ENCODE data around the gene MDM1.

MDM1 gene

GRCh38 chr12:68264158-68264855 lies 67.9 kb downstream of the MDM1 start:
- H3K9me3 ChIP-seq (ENCODE audit: control insufficient read depth, insufficient read depth, low read length) = no peaks in the 10 kb centered on the region
- no peaks in the 10 kb centered on the region for H3K36me3 ChIP-seq (ENCODE audit: insufficient read depth, low read length)
- H3K4me1 ChIP-seq (ENCODE audit: insufficient read depth, low read length) = no peaks in the 10 kb centered on the region
- H3K9ac ChIP-seq (ENCODE audit: low read depth, low read length) = no peak overlapping the region

DNA sequence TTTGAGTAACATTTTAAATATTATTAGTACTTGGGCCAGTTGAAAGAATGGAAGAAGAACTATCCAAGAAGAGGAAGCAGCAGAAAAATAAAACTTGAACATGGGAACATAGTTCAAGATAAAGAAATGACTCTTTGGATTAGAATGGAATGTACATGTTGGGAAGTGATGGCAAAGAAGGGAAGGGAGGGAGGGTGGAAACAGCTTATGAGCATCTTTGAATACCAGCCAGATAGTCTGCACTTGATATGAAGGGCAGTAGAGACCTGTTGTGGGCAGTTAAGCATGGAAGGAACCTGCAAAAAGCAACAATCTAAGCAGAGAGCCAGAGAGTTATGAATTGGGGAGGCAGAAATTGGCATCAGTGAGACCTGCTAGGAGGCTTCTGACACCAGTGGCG lies 68.8 kb downstream of the MDM1 start:
- Histone ChIP-seq H3K36me3 (ENCODE audit: insufficient read depth, low read length) (no peaks in the 10 kb centered on the region), H3K9ac (ENCODE audit: low read depth, low read length) (no peak overlapping the region), H3K9me3 (ENCODE audit: control insufficient read depth, insufficient read depth, low read length) (no peaks in the 10 kb centered on the region), H3K4me1 (ENCODE audit: insufficient read depth, low read length) (no peaks in the 10 kb centered on the region)

- H3K4me1 ChIP-seq (ENCODE audit: insufficient read depth, low read length) = no peaks in the 10 kb centered on the region
These were observed 70.3 kb downstream of the MDM1 start for GRCh38 chr12:68261896-68262295.

GRCh38 chr12:68260153-68260552 lies 72.0 kb downstream of the MDM1 start:
- H3K9ac ChIP-seq (ENCODE audit: low read depth, low read length) = no peak overlapping the region
- H3K36me3 ChIP-seq (ENCODE audit: insufficient read depth, low read length) = no peaks in the 10 kb centered on the region
- no peaks in the 10 kb centered on the region for H3K4me1 ChIP-seq (ENCODE audit: insufficient read depth, low read length)
- H3K9me3 ChIP-seq (ENCODE audit: control insufficient read depth, insufficient read depth, low read length) = no peaks in the 10 kb centered on the region

More at GRCh38 chr12:68261896-68262295, 70.3 kb downstream of the MDM1 start:
- no peak overlapping the region for H3K9ac ChIP-seq (ENCODE audit: low read depth, low read length)
- H3K9me3 ChIP-seq (ENCODE audit: control insufficient read depth, insufficient read depth, low read length) = no peaks in the 10 kb centered on the region
- H3K36me3 ChIP-seq (ENCODE audit: insufficient read depth, low read length) = no peaks in the 10 kb centered on the region

DNA sequence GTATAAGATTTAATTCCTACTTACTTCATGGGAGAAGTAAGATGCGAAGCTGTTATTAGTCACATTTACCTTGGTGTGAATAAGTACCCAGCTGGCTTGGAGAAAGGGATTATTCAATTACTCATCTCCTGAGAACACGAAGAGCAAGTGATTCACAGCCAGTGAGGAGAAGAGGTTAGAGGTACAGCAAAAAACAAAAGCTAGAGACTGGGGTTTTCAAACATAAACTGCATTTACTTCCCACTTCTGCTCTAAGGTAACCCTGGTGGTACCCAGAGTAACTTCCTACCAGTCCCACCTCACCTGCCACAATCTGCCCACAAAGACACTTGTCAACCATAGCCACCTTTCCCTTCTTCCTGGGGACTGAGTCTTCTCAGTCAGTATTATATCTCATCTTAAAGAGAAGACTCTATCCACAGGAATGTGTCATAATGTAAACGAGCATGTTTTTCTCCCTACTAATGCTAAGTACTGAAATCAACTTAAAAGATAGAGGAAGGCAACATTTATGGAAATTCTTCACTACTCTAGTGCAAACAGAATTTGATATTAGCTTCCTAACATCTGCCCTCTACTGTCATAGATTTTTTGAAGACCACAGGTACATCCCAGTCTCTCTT lies 72.7 kb downstream of the MDM1 start:
- Histone ChIP-seq H3K9ac (ENCODE audit: low read depth, low read length) (no peak overlapping the region), H3K36me3 (ENCODE audit: insufficient read depth, low read length) (no peaks in the 10 kb centered on the region), H3K9me3 (ENCODE audit: control insufficient read depth, insufficient read depth, low read length) (no peaks in the 10 kb centered on the region), H3K4me1 (ENCODE audit: insufficient read depth, low read length) (no peaks in the 10 kb centered on the region)

DNA sequence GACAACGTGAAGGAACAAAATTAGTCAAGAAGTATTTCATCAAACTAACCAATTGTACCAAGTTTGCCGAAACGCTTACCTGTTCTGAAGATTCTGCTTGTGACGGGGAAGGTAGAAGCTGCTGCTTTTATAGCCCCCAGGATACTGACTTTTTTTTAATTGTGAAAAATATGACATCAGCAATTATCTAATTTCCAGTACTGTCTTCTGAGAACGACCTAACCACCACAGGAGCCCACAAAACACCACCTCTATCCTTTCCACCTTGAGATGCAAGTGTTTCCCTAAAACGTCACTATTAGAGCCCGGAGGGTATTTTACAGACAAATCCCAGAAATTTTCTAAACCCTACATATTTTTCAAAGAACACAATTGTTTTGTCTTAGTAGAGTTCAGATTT lies 78.7 kb downstream of the MDM1 start, which contains the start of gene IL22:
TSS of gene IL22 (minus strand) at position 101 of the 400 bp plus-strand sequence. CDS start 156 bp downstream, outside the sequence.
- no peak within 1 kb of the TSS for H3K9ac ChIP-seq (ENCODE audit: low read depth, low read length)
- H3K36me3 ChIP-seq (ENCODE audit: insufficient read depth, low read length) = no peaks in the 10 kb centered on the region
- no peaks in the 10 kb centered on the region for H3K4me1 ChIP-seq (ENCODE audit: insufficient read depth, low read length)
- H3K9me3 ChIP-seq (ENCODE audit: control insufficient read depth, insufficient read depth, low read length) = no peaks in the 10 kb centered on the region

- H3K36me3 ChIP-seq (ENCODE audit: insufficient read depth, low read length) = no peaks in the 10 kb centered on the region
- H3K4me1 ChIP-seq (ENCODE audit: insufficient read depth, low read length) = no peaks in the 10 kb centered on the region
- H3K9me3 ChIP-seq (ENCODE audit: control insufficient read depth, insufficient read depth, low read length) = peaks cover 6% of the 10 kb centered on the region; the same call in 1 of the 2 replicates
- H3K9ac ChIP-seq (ENCODE audit: low read depth, low read length) = no peak overlapping the region
These were observed 80.1 kb downstream of the MDM1 start for GRCh38 chr12:68252077-68252476.

- no peaks in the 10 kb centered on the region for H3K4me1 ChIP-seq (ENCODE audit: insufficient read depth, low read length)
- H3K9ac ChIP-seq (ENCODE audit: low read depth, low read length) = no peak overlapping the region
These were observed 81.7 kb downstream of the MDM1 start for GRCh38 chr12:68250454-68250853.

DNA sequence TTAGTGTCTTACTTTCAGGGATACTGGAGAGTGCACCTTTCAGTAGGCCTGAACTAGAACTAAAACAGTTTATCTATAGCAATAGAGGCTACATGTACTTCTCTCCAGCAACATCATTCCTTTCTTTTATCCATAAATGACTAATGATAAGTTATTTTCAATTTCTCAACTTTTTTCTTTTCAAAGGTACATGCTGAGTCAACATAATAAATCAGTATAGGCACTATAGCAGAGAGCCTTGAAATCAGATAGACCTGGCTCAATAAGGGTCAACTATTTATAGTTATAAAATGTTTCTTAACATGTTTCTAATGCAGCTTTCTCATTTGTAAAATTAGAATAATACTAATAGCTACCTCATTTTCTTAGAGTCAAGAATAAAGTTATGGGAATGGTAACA lies 84.4 kb downstream of the MDM1 start:
- H3K4me1 ChIP-seq (ENCODE audit: insufficient read depth, low read length) = no peaks in the 10 kb centered on the region
- no peaks in the 10 kb centered on the region for H3K36me3 ChIP-seq (ENCODE audit: insufficient read depth, low read length)
- peaks cover 10% of the 10 kb centered on the region; the same call in 1 of the 2 replicates for H3K9me3 ChIP-seq (ENCODE audit: control insufficient read depth, insufficient read depth, low read length)

More at GRCh38 chr12:68250454-68250853, 81.7 kb downstream of the MDM1 start:
- H3K36me3 ChIP-seq (ENCODE audit: insufficient read depth, low read length) = no peaks in the 10 kb centered on the region
- peaks cover 10% of the 10 kb centered on the region; the same call in 1 of the 2 replicates for H3K9me3 ChIP-seq (ENCODE audit: control insufficient read depth, insufficient read depth, low read length)

DNA sequence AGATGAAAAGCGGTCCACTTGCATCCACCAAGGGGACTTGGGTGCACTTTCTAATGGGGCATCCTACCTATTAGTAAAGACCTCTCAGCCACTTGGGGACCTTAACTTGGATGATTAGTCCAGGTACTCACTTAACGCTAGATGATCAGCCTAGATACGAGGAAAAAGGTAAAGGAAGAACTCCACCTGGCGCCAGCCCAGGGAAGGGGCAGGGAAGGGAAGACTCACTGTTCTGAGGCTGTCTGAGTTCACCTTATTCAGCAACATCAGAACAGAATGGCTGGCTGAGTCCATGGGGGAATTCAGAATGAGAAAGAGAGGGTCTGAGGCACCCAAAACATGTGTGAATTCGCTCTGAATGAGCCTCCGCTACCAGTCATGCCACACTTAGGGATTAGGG lies 85.8 kb downstream of the MDM1 start:
- Histone ChIP-seq H3K4me1 (ENCODE audit: insufficient read depth, low read length) (no peaks in the 10 kb centered on the region), H3K9me3 (ENCODE audit: control insufficient read depth, insufficient read depth, low read length) (peaks cover 10% of the 10 kb centered on the region; the same call in 1 of the 2 replicates), H3K9ac (ENCODE audit: low read depth, low read length) (no peak overlapping the region), H3K36me3 (ENCODE audit: insufficient read depth, low read length) (no peaks in the 10 kb centered on the region)

More for the DNA sequence above, 84.4 kb downstream of the MDM1 start:
- H3K9ac ChIP-seq (ENCODE audit: low read depth, low read length) = no peak overlapping the region

DNA sequence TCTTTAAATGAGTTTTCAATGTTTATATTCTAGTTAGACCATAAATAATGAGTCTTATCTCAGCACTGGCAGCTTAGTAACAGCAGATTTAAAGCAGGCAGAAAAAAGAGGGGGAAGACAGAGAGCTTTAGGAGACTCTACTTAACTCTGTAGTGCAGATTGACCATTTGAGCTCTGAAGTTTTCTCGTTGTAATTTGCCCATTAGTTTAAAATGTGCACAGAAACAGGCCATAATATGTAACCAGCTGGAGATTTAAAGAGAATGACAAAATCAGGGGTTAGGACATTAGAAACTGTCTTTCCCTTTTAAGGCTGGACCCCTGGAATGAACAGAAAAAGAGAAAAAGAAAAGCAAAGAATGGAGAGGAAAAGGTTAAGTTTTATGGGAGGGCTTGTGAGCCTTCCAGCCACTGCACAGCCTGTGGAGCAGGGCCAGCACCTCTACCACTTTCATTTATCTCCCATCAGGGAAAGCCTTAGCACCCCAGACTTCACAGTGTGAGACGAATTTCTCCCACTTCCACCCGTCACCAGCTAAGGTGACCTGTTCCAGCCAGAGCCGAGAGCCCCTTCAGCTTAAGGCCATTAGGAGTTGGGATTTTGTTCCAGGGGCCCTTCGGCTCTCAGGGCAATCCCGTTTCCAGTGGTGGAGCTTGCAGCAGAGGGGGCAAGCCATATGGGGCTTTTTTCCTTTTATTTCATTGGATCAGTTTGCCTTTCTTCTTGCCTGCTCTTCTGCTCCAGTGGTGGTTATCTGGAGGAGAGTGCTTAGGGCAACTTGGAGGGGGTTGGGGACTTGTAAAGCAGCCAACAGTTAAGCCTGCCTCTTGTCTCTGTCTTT lies 86.8 kb downstream of the MDM1 start:
- H3K36me3 ChIP-seq (ENCODE audit: insufficient read depth, low read length) = no peaks in the 10 kb centered on the region
- H3K4me1 ChIP-seq (ENCODE audit: insufficient read depth, low read length) = no peaks in the 10 kb centered on the region
- peaks cover 10% of the 10 kb centered on the region; the same call in 1 of the 2 replicates for H3K9me3 ChIP-seq (ENCODE audit: control insufficient read depth, insufficient read depth, low read length)
- no peak overlapping the region for H3K9ac ChIP-seq (ENCODE audit: low read depth, low read length)

Measured in ES-I3 (cell line).